Measurements from ENCODE around the gene SHC4.
A peak's percentile ranks its signal among the peaks of the same experiment; 100 is the strongest.

Gene SHC4, protein sequence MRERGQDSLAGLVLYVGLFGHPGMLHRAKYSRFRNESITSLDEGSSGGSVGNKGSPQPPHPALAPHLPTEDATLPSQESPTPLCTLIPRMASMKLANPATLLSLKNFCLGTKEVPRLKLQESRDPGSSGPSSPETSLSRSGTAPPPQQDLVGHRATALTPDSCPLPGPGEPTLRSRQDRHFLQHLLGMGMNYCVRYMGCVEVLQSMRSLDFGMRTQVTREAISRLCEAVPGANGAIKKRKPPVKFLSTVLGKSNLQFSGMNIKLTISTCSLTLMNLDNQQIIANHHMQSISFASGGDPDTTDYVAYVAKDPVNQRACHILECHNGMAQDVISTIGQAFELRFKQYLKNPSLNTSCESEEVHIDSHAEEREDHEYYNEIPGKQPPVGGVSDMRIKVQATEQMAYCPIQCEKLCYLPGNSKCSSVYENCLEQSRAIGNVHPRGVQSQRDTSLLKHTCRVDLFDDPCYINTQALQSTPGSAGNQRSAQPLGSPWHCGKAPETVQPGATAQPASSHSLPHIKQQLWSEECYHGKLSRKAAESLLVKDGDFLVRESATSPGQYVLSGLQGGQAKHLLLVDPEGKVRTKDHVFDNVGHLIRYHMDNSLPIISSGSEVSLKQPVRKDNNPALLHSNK

DNA sequence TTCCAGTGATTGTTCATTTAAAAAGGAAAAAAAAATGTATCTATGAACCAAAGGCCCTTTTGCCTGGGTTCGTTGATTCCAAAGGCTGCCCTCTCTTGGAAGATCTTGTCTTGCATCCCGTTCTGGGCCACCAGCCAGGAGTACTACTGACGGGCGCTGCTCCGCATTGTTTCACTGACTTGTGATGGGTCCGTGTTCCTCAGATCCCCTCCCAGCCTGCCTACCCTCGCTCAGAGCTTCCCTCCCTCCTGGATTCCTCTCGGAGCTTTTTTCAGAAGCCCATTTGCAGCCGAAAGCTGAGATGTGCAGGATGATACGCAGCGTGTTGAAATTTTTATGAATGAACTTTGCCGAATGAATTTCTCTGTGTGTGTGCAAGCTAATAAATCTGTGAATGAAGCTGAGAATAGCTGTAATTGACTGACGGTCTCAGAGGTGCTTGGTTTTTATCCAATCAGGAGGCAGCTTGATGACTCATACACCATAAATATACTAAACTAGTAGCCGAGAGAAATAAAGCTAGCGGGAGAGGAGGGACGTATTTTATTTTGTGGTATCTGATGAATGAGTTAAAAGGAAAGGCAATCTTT is at the start of gene SHC4:
Gene SHC4 (minus strand): TSS at position 396 of the 590 bp plus-strand sequence. CDS start 904 bp downstream, outside the sequence.
- H3K4me3 ChIP-seq (ENCODE audit: low read depth, low read length) = peak within 1 kb of the TSS; percentile 62
- no peak within 1 kb of the TSS for H3K9ac ChIP-seq (ENCODE audit: low read depth, low read length)
- no peaks in the 10 kb centered on the region for H3K9me3 ChIP-seq (ENCODE audit: control insufficient read depth, insufficient read depth, low read length)
- no peaks in the 10 kb centered on the region for H3K36me3 ChIP-seq (ENCODE audit: control insufficient read depth, insufficient read depth, low read length)
- H3K4me1 ChIP-seq (ENCODE audit: control insufficient read depth, insufficient read depth, low read length) = no peaks in the 10 kb centered on the region
- H3K27me3 ChIP-seq (ENCODE audit: control insufficient read depth, insufficient read depth, low read length) = peaks cover 37% of the 10 kb centered on the region

DNA sequence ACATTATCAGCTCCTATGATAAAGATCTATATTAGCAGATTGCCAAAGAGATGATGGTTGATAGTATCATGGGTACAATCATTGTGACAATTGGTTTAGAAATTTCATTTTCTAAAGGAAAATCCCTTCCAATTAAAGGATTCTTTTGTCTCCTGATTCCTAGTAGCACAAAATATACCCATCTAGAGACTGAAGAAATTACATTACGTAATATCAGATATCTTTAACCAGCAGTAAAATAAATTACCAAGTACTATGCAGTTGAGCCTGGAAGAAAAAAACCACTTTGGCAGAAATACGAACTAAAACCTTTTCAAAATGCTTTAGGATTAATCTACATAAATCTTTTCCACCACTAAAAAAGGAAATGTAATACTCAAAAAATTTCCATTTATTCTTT is 35.6 kb upstream of the SHC4 start:
- H3K9ac ChIP-seq (ENCODE audit: low read depth, low read length) = no peak overlapping the region
- no peaks in the 10 kb centered on the region for H3K9me3 ChIP-seq (ENCODE audit: control insufficient read depth, insufficient read depth, low read length)
- no peaks in the 10 kb centered on the region for H3K27me3 ChIP-seq (ENCODE audit: control insufficient read depth, insufficient read depth, low read length)
- H3K4me1 ChIP-seq (ENCODE audit: control insufficient read depth, insufficient read depth, low read length) = no peaks in the 10 kb centered on the region
- H3K4me3 ChIP-seq (ENCODE audit: low read depth, low read length) = no peak overlapping the region
- H3K36me3 ChIP-seq (ENCODE audit: control insufficient read depth, insufficient read depth, low read length) = peaks cover 17% of the 10 kb centered on the region

DNA sequence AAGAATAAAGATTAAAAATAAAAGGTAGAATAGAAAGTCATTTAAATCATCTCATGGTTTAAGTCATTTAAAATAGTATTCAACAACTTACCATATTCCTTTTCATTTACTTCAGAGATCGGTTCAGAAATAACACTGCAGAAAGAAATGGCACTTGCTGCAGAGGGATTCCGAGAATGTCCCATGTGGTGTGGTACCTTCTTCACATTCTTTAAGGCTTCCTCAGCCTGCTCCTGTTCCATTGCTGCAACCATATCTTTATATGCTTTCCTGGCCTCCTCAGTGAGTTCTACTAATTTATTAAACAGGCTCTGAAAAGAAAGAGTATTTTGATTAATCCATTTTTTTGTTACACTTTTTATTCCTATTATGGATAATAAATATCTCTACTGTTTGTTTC is 32.6 kb upstream of the SHC4 start:
- Histone ChIP-seq H3K4me1 (ENCODE audit: control insufficient read depth, insufficient read depth, low read length) (no peaks in the 10 kb centered on the region), H3K36me3 (ENCODE audit: control insufficient read depth, insufficient read depth, low read length) (peaks cover 21% of the 10 kb centered on the region), H3K9me3 (ENCODE audit: control insufficient read depth, insufficient read depth, low read length) (no peaks in the 10 kb centered on the region), H3K27me3 (ENCODE audit: control insufficient read depth, insufficient read depth, low read length) (no peaks in the 10 kb centered on the region), H3K4me3 (ENCODE audit: low read depth, low read length) (no peak overlapping the region), H3K9ac (ENCODE audit: low read depth, low read length) (no peak overlapping the region)

DNA sequence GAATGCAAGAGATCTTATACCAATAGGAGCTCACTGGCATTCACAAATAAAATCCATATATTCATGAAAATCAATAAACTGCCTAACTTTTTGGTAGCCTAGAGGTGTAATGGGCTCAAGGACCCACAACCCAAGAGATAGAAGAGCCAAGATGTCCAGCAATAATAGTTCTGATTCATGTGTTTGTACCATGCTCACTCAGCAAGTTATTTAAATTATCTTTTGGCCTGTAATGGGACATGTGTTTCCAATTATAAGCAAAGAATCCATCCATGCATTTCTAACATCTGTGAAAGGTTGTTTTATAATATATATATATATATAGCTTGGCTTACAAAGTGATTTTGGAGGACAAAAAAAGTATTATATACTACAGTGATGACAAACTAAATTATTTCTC is 29.7 kb upstream of the SHC4 start:
- no peaks in the 10 kb centered on the region for H3K27me3 ChIP-seq (ENCODE audit: control insufficient read depth, insufficient read depth, low read length)
- H3K9me3 ChIP-seq (ENCODE audit: control insufficient read depth, insufficient read depth, low read length) = no peaks in the 10 kb centered on the region
- H3K4me1 ChIP-seq (ENCODE audit: control insufficient read depth, insufficient read depth, low read length) = no peaks in the 10 kb centered on the region
- H3K36me3 ChIP-seq (ENCODE audit: control insufficient read depth, insufficient read depth, low read length) = peaks cover 4% of the 10 kb centered on the region
- H3K9ac ChIP-seq (ENCODE audit: low read depth, low read length) = no peak overlapping the region
- no peak overlapping the region for H3K4me3 ChIP-seq (ENCODE audit: low read depth, low read length)

DNA sequence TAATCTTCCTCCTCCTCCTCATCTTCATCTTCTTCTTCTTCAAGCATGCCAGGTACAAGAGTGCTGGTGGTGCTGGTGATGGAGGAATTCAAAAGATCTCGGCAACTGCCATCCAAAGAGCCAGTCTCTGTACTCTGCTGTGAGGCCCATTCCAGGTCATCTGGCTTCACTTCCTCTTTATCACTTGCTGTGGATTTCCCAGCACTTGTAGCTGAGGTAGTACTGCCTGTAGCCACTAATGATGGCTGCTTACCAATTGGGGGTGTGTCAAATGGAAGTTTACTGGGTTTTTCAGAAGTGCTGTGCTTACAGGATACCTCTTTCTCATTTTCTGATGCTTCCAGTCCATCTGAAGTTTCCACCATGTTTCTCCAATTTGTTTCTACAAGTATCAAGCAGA is 28.8 kb upstream of the SHC4 start:
- Histone ChIP-seq H3K9ac (ENCODE audit: low read depth, low read length) (no peak overlapping the region), H3K27me3 (ENCODE audit: control insufficient read depth, insufficient read depth, low read length) (no peaks in the 10 kb centered on the region), H3K36me3 (ENCODE audit: control insufficient read depth, insufficient read depth, low read length) (peaks cover 4% of the 10 kb centered on the region), H3K4me3 (ENCODE audit: low read depth, low read length) (no peak overlapping the region), H3K9me3 (ENCODE audit: control insufficient read depth, insufficient read depth, low read length) (no peaks in the 10 kb centered on the region), H3K4me1 (ENCODE audit: control insufficient read depth, insufficient read depth, low read length) (no peaks in the 10 kb centered on the region)

DNA sequence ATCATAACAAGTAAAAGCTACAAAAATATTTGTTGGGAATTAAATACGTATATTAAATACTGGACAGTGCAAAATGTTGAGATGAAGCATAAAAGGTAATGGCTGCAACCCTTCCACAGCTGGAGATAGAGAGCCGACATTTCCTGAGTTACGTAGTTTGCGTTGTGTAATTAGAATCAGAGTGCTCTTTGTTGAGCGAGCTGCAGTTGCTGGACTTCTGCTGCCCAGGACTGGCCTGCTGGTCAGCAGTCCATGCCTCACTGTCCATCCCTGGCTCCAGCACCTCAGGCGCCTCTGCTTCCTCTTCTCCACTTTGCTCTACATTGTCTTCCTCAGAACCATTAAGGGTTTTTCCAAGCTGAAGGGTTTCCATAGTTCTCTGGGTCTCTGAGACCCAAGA is 28.4 kb upstream of the SHC4 start:
- H3K27me3 ChIP-seq (ENCODE audit: control insufficient read depth, insufficient read depth, low read length) = no peaks in the 10 kb centered on the region
- H3K36me3 ChIP-seq (ENCODE audit: control insufficient read depth, insufficient read depth, low read length) = peaks cover 4% of the 10 kb centered on the region
- no peaks in the 10 kb centered on the region for H3K4me1 ChIP-seq (ENCODE audit: control insufficient read depth, insufficient read depth, low read length)
- no peak overlapping the region for H3K9ac ChIP-seq (ENCODE audit: low read depth, low read length)
- no peaks in the 10 kb centered on the region for H3K9me3 ChIP-seq (ENCODE audit: control insufficient read depth, insufficient read depth, low read length)
- H3K4me3 ChIP-seq (ENCODE audit: low read depth, low read length) = no peak overlapping the region

DNA sequence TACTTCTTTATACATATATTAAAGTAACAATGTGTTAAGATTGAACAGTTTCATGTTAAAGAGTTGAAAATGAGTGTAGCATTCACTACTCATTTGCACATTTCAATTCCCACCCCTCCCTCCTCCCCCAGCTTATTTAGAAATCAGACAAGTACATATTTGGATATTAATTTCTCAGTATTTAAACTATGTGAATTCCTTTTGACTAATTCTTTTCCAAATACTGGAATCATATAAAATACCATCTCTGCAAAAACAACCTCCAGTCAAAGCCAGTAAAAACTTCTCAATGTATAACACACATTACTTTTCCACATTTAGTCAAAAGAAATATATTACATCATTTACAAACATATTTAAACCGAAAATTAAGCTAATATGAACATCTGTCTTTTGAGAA is 25.5 kb upstream of the SHC4 start:
- Histone ChIP-seq H3K4me3 (ENCODE audit: low read depth, low read length) (no peak overlapping the region), H3K9me3 (ENCODE audit: control insufficient read depth, insufficient read depth, low read length) (no peaks in the 10 kb centered on the region), H3K36me3 (ENCODE audit: control insufficient read depth, insufficient read depth, low read length) (peaks cover 4% of the 10 kb centered on the region), H3K4me1 (ENCODE audit: control insufficient read depth, insufficient read depth, low read length) (no peaks in the 10 kb centered on the region), H3K9ac (ENCODE audit: low read depth, low read length) (no peak overlapping the region), H3K27me3 (ENCODE audit: control insufficient read depth, insufficient read depth, low read length) (no peaks in the 10 kb centered on the region)

DNA sequence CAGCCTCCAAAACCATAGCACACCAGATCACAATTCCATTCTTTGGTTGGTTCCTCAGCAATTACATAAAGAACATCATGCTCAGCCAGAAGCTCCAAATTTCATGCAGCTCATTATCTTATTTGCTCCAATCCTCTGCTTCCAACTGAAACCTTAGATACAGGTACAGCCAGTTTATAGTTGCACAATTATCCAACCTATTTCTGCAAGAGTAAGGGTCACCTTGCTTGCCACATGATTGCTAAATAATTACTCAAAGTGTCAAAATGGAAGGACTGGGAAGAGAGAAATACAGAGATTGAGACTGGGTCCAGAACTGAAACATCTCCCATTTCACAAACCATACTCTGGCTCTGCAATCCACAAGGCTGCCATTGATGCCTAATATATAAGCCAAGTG is 23.4 kb upstream of the SHC4 start:
- H3K9ac ChIP-seq (ENCODE audit: low read depth, low read length) = no peak overlapping the region
- no peaks in the 10 kb centered on the region for H3K4me1 ChIP-seq (ENCODE audit: control insufficient read depth, insufficient read depth, low read length)
- H3K27me3 ChIP-seq (ENCODE audit: control insufficient read depth, insufficient read depth, low read length) = no peaks in the 10 kb centered on the region
- peaks cover 4% of the 10 kb centered on the region for H3K36me3 ChIP-seq (ENCODE audit: control insufficient read depth, insufficient read depth, low read length)
- no peaks in the 10 kb centered on the region for H3K9me3 ChIP-seq (ENCODE audit: control insufficient read depth, insufficient read depth, low read length)
- H3K4me3 ChIP-seq (ENCODE audit: low read depth, low read length) = no peak overlapping the region

DNA sequence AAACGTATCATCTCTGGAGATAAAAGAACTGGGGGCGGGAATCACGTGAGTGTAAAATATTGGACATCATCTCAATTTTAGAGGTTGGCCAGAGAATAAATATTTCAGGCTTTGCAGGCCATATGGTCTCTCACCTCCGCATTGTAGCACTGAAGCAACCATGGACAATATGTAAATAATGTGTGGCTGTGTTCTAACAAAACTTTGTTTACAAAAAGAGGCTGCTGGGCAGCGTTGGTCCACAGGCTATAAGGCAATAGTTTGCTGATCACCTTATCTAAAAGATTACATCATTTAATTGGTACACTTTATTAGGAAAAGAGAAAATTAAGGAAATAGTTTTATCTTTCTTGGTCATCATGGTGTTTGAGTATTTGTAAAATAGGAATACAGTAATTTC is 22.5 kb upstream of the SHC4 start:
- Histone ChIP-seq H3K9me3 (ENCODE audit: control insufficient read depth, insufficient read depth, low read length) (no peaks in the 10 kb centered on the region), H3K4me3 (ENCODE audit: low read depth, low read length) (no peak overlapping the region), H3K36me3 (ENCODE audit: control insufficient read depth, insufficient read depth, low read length) (no peaks in the 10 kb centered on the region), H3K27me3 (ENCODE audit: control insufficient read depth, insufficient read depth, low read length) (no peaks in the 10 kb centered on the region), H3K9ac (ENCODE audit: low read depth, low read length) (no peak overlapping the region), H3K4me1 (ENCODE audit: control insufficient read depth, insufficient read depth, low read length) (no peaks in the 10 kb centered on the region)

DNA sequence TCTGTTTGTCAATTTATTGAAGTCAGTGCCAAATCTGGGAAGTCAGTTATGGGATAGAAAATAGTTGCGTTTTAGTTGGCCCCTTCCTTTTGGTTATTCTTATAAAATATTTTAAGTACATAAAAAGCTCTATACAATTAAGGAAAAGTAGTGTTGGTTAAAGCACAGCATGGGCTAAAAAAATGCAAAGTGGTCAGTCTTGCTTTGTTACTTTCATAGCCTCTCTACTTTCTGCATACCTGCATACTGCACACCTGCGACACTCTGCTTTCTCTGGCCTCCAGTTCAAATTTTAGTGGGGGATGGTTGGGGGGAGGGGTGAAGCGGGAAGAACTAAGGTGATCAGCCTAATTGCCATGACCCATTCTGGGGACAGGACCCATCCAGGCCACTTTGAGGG is 21.8 kb upstream of the SHC4 start:
- Histone ChIP-seq H3K9me3 (ENCODE audit: control insufficient read depth, insufficient read depth, low read length) (no peaks in the 10 kb centered on the region), H3K27me3 (ENCODE audit: control insufficient read depth, insufficient read depth, low read length) (no peaks in the 10 kb centered on the region), H3K4me3 (ENCODE audit: low read depth, low read length) (no peak overlapping the region), H3K36me3 (ENCODE audit: control insufficient read depth, insufficient read depth, low read length) (no peaks in the 10 kb centered on the region), H3K9ac (ENCODE audit: low read depth, low read length) (no peak overlapping the region), H3K4me1 (ENCODE audit: control insufficient read depth, insufficient read depth, low read length) (no peaks in the 10 kb centered on the region)

DNA sequence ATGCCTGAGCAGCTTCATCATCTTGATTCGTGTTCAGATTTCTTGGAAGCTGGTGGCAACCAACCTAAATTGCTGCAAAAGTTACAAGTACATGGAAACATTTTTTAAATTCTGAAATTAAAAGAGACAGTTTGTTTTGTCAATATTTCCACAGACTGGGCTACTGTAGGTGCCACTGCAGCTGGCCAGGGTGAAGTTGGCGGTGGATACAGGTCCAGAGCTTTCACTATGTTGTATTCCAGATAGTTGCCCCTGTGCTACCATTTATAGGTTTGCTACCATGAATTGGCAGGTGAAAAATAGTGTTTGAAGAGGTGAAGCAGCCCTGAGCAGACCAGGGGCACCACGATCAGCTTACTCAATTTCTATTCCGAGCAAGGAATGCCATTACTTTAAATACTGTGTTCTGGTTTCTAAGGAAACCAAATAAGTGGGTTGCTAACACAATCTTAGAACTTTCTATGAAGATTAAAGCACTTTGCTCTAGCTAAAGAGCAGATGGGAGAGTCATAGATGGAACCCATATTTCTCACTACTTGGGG is 21.2 kb upstream of the SHC4 start:
- Histone ChIP-seq H3K36me3 (ENCODE audit: control insufficient read depth, insufficient read depth, low read length) (no peaks in the 10 kb centered on the region), H3K4me3 (ENCODE audit: low read depth, low read length) (no peak overlapping the region), H3K9me3 (ENCODE audit: control insufficient read depth, insufficient read depth, low read length) (no peaks in the 10 kb centered on the region), H3K27me3 (ENCODE audit: control insufficient read depth, insufficient read depth, low read length) (no peaks in the 10 kb centered on the region), H3K4me1 (ENCODE audit: control insufficient read depth, insufficient read depth, low read length) (no peaks in the 10 kb centered on the region), H3K9ac (ENCODE audit: low read depth, low read length) (no peak overlapping the region)
